GM10266 (cell line): ENCODE results near the gene IGSF21.

Source experiments
- DNase-seq: peaks from one replicate; pipeline ENCODE4 v3.0.0; 2012; ENCODE audit errors: extremely low spot score
- TF ChIP-seq, protein P1 (sequence below): IDR thresholded peaks from 2 replicates; pipeline ENCODE4 v1.5.1; 2012; ENCODE audit warnings: mild to moderate bottlenecking, low read depth; ENCODE audit not compliant: control insufficient read depth, insufficient read depth; ENCODE audit errors: missing control alignments

Gene IGSF21

DNA sequence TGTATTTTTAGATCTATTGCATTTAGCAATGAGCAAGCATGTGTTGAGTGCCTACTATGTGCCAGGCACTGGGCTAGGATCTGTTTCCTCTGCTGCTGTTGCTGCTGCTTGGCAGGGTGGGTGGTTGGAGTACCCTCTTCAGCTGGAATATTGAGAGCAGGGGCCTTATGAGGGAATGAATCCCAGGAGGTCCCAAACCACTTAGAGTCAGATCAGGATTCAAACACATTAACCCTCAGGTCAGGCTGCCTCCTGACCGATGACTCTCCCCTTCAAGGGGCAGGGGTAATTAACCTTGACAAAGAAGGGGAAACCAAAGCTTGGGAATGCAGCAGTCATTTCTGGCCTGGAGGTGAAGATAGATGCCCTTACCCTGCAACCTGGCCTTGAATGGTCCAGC is 138.0 kb downstream of the IGSF21 start:
- TF ChIP-seq, protein P1, sequence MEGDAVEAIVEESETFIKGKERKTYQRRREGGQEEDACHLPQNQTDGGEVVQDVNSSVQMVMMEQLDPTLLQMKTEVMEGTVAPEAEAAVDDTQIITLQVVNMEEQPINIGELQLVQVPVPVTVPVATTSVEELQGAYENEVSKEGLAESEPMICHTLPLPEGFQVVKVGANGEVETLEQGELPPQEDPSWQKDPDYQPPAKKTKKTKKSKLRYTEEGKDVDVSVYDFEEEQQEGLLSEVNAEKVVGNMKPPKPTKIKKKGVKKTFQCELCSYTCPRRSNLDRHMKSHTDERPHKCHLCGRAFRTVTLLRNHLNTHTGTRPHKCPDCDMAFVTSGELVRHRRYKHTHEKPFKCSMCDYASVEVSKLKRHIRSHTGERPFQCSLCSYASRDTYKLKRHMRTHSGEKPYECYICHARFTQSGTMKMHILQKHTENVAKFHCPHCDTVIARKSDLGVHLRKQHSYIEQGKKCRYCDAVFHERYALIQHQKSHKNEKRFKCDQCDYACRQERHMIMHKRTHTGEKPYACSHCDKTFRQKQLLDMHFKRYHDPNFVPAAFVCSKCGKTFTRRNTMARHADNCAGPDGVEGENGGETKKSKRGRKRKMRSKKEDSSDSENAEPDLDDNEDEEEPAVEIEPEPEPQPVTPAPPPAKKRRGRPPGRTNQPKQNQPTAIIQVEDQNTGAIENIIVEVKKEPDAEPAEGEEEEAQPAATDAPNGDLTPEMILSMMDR = no peak
- DNase-seq = no peak

DNA sequence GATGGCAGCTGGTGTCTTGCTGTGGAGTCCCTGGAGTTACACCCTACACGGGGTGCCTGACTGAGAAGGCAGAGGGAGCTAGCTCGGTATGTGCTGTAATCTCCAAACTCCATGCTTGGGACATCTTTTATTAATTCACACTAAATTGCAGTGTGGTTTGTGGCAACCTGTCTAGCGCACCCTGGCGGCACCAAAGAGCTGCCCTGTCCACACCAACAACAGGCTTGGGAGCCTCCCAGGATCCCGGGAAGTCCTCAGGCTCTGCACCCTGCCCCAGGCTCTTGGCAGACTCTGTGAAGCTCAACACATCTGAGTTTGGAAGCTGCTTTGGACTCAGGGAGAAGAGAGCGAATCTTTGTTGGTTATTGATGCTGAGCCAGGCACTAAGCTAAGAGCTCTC is 138.9 kb downstream of the IGSF21 start:
- DNase-seq = no peak

DNA sequence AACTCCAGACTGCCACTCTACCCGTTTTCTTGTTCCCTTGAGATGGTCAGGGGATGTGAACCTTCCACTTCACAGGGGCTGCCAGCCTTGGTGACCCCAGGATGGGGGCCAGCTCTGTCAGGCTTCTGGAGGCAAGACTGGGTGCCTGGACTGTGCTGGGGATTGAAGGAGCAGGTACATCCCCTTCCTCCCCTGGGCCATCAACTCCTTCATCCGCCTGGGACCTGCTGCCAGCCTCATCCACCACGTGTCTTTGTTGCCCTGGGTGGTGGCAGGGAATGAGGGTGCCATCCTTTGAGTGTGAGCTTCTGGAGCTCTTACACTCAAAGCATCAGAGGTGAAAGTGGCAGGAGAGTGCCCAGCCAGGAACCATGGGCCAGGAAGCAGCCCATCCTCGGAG is 139.6 kb downstream of the IGSF21 start:
- DNase-seq = no peak
- TF ChIP-seq, protein P1 = no peak

More for the DNA sequence above, 138.9 kb downstream of the IGSF21 start:
- TF ChIP-seq, protein P1 = no peak

DNA sequence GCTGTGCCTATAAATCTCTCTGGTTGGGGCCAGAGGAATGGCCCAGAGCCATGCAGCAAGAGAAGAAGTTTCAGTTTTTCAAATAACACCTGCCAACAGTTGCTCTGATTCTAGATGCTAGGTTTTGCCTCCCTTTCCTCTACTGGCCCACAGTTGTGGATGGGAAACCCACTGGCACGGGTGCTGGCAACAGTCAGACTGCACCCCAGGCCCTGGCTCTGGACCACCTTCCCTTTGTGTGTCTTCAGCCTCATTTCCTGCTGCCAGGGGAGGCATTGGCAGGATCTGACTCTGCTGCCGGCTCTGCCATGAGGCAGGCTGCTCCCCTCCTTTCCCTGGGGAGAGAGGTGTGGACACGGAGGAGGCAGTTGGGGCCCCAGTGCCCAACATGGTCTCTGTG is 142.0 kb downstream of the IGSF21 start:
- no peak for DNase-seq

DNA sequence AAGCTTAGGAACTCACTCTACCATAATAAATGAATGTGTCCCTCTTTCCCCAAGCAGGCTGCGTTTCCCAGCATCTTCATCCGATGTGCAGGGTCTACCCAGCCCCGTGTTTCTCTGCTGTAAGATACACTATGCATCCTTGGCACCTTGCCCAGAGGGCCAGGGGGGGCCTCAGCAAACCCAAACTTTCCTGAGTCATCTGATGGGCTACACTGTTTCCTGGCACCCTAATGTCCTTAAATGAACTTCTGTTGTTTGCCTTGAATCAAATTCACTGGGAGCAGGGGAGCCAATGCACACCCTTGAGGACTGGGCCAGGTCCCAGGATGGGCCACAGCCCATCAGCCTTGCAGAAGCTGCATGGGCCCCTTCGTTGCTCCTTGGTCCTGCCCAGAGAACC is 145.5 kb downstream of the IGSF21 start:
- TF ChIP-seq, protein P1 = no peak
- DNase-seq = no peak

More for the DNA sequence above, 142.0 kb downstream of the IGSF21 start:
- TF ChIP-seq, protein P1 = no peak

DNA sequence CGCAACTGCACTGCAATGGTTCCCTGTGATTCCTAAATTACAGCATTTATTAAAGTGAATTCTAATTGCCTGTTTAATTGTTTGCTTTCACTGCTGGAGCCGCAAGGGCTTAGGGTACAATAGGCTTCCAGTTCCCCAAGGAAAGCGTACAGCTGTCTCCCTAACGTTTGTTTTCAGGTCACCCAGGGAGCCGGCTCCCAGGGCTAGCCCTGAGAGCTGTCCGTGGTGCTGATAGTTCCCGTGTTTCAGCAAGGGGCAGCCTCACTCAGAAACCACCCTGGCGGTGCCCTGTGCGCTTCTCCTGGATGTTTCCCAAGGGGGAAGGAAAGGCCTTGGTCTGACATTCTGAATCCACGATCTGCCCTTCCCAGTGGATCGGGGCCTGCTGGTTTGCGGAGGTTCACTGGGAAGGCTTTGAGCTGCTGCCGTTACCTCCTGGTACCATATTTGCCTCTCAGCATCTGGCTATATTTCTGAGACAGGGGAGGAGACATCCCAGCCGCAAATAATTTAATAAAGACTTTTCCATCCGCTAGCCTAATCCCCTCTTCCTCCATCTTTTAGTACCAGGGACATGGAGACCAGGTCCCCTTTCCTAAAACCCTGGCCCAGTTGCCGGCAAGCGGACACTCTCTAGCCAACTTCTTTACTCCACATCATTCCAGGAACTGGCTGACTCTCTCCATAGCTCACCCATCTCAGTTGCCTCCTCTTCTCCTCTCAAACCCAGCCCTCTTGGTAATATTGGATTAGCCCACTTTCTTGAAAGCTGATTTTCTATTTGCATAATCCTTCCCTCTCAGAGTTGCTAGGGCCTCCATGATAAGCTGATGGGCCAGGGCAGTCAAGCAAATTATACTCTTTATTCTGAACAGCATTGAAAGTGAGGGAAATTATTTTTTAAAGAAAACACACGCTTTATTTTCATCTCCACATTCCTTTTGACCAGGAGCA is 149.0 kb downstream of the IGSF21 start:
- TF ChIP-seq, protein P1 = no peak
- DNase-seq = peak; percentile 35

DNA sequence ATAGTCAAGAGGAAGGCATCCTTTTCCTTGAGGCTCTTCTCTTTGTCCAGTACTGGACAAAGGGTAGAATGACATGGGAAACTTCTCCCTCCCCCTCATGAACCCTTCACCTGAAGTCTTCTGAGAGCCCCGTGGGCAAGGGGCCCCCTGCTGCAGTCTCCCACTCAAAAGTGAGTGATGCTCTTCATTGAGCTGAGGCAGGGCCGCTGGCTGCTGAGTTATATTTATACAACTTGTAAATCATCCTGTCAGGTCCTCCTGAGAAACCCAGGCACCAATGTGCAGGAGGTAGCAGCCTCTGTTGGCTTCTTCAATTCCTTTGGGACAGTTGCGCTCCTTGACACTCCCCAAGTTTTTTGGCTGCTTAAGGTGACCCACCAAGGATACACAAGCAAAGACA is 150.2 kb downstream of the IGSF21 start:
- no peak for DNase-seq
- TF ChIP-seq, protein P1 = no peak
